Muscle layer of colon (tissue), 2 donors: ENCODE data around the gene TLCD4.

Experiments
- H3K27ac ChIP-seq: one replicate; pipeline ENCODE4 v1.7.0; 2013; ENCODE audit warnings: low read depth, mild to moderate bottlenecking, low read length, moderate library complexity
- H3K27me3 ChIP-seq, 2 donors: one replicate each; pipeline ENCODE4 v1.7.0; 2013; ENCODE audit warnings: low read length in 2 of 2, mild to moderate bottlenecking in 2 of 2; ENCODE audit not compliant: insufficient read depth in 2 of 2, control insufficient read depth in 1 of 2
- H3K36me3 ChIP-seq: one replicate; pipeline ENCODE4 v1.7.0; 2013; ENCODE audit warnings: mild to moderate bottlenecking, low read length; ENCODE audit not compliant: insufficient read depth
- H3K4me1 ChIP-seq: one replicate; pipeline ENCODE4 v1.7.0; 2013; ENCODE audit warnings: mild to moderate bottlenecking, low read length; ENCODE audit not compliant: insufficient read depth
- H3K4me3 ChIP-seq, 2 donors: one replicate each; pipeline ENCODE4 v1.7.0; 2013; ENCODE audit warnings: low read length in 2 of 2, low read depth in 1 of 2, mild to moderate bottlenecking in 1 of 2, moderate library complexity in 1 of 2
- H3K9ac ChIP-seq: one replicate; pipeline ENCODE4 v1.7.0; 2013; ENCODE audit warnings: low read length
- H3K9me3 ChIP-seq: one replicate; pipeline ENCODE4 v1.7.0; 2013; ENCODE audit warnings: mild to moderate bottlenecking, low read length
- donor health status: abdominal sarcoma.
- donor health status: Adenocarcinoma of cecum.

Gene TLCD4

GRCh38 chr1:95097426-95097825, 19.7 kb upstream of the TLCD4 start:
- no peak overlapping the region for H3K9ac ChIP-seq
- H3K9me3 ChIP-seq = no peaks in the 10 kb centered on the region
- H3K27me3 ChIP-seq = no peaks in the 10 kb centered on the region
- H3K27ac ChIP-seq = no peak overlapping the region
- no peaks in the 10 kb centered on the region for H3K36me3 ChIP-seq
- H3K4me3 ChIP-seq = no peak overlapping the region
- no peaks in the 10 kb centered on the region for H3K4me1 ChIP-seq

GRCh38 chr1:95098196-95098595, 19.0 kb upstream of the TLCD4 start:
- Histone ChIP-seq H3K4me1 (no peaks in the 10 kb centered on the region), H3K36me3 (no peaks in the 10 kb centered on the region), H3K4me3 (no peak overlapping the region), H3K9me3 (no peaks in the 10 kb centered on the region), H3K27ac (no peak overlapping the region), H3K9ac (no peak overlapping the region), H3K27me3 (no peaks in the 10 kb centered on the region)

- no peaks in the 10 kb centered on the region for H3K4me1 ChIP-seq
Measured at GRCh38 chr1:95108792-95109191, 8.4 kb upstream of the TLCD4 start.

GRCh38 chr1:95111014-95111413, 6.1 kb upstream of the TLCD4 start:
- Histone ChIP-seq H3K4me3 (no peak overlapping the region), H3K9me3 (no peaks in the 10 kb centered on the region), H3K4me1 (no peaks in the 10 kb centered on the region), H3K36me3 (no peaks in the 10 kb centered on the region), H3K27me3 (peaks cover 0 to 4% of the 10 kb centered on the region in 2 donors), H3K9ac (no peak overlapping the region), H3K27ac (no peak overlapping the region)

More at GRCh38 chr1:95108792-95109191, 8.4 kb upstream of the TLCD4 start:
- H3K4me3 ChIP-seq = no peak overlapping the region
- H3K9ac ChIP-seq = no peak overlapping the region
- H3K9me3 ChIP-seq = no peaks in the 10 kb centered on the region
- H3K36me3 ChIP-seq = no peaks in the 10 kb centered on the region
- H3K27me3 ChIP-seq = peaks cover 0 to 4% of the 10 kb centered on the region in 2 donors
- H3K27ac ChIP-seq = no peak overlapping the region

- Histone ChIP-seq H3K36me3 (no peaks in the 10 kb centered on the region), H3K4me3 (no peak overlapping the region), H3K9ac (no peak overlapping the region), H3K4me1 (peaks cover 12% of the 10 kb centered on the region), H3K27ac (no peak overlapping the region), H3K27me3 (peaks cover 0 to 4% of the 10 kb centered on the region in 2 donors), H3K9me3 (no peaks in the 10 kb centered on the region)
Measured at GRCh38 chr1:95113684-95114083, 3.5 kb upstream of the TLCD4 start.

- Histone ChIP-seq H3K4me3 (no peak overlapping the region), H3K9ac (no peak overlapping the region), H3K36me3 (no peaks in the 10 kb centered on the region), H3K9me3 (no peaks in the 10 kb centered on the region), H3K4me1 (peaks cover 12% of the 10 kb centered on the region), H3K27ac (no peak overlapping the region), H3K27me3 (peaks cover 0 to 4% of the 10 kb centered on the region in 2 donors)
Measured at GRCh38 chr1:95115708-95116137, 1.4 kb upstream of the TLCD4 start.

- Histone ChIP-seq H3K27ac (peak overlapping the region; percentile 32), H3K4me3 (peak overlapping the region; percentile 82 to 89), H3K9ac (peak overlapping the region; percentile 64), H3K4me1 (peaks cover 12% of the 10 kb centered on the region), H3K27me3 (peaks cover 0 to under 1% of the 10 kb centered on the region in 2 donors), H3K36me3 (no peaks in the 10 kb centered on the region), H3K9me3 (no peaks in the 10 kb centered on the region)
Measured at GRCh38 chr1:95116580-95117206, 462 bp upstream of the TLCD4 start.

- Histone ChIP-seq H3K4me1 (peaks cover 12% of the 10 kb centered on the region), H3K9me3 (no peaks in the 10 kb centered on the region), H3K36me3 (no peaks in the 10 kb centered on the region), H3K9ac (peak overlapping the region; percentile 28), H3K27me3 (no peaks in the 10 kb centered on the region), H3K4me3 (peak overlapping the region; percentile 82 to 89), H3K27ac (peak overlapping the region; percentile 7)
Measured at GRCh38 chr1:95118067-95118499, 928 bp downstream of the TLCD4 start.

GRCh38 chr1:95118710-95119109, 1.6 kb downstream of the TLCD4 start:
- peaks cover 12% of the 10 kb centered on the region for H3K4me1 ChIP-seq
- no peaks in the 10 kb centered on the region for H3K9me3 ChIP-seq
- no peak overlapping the region for H3K27ac ChIP-seq
- no peak overlapping the region for H3K4me3 ChIP-seq
- H3K27me3 ChIP-seq = no peaks in the 10 kb centered on the region
- H3K36me3 ChIP-seq = no peaks in the 10 kb centered on the region
- no peak overlapping the region for H3K9ac ChIP-seq

- H3K4me1 ChIP-seq = peaks cover 12% of the 10 kb centered on the region
- H3K36me3 ChIP-seq = no peaks in the 10 kb centered on the region
- no peak overlapping the region for H3K4me3 ChIP-seq
- no peak overlapping the region for H3K27ac ChIP-seq
- no peaks in the 10 kb centered on the region for H3K27me3 ChIP-seq
- H3K9ac ChIP-seq = no peak overlapping the region
- no peaks in the 10 kb centered on the region for H3K9me3 ChIP-seq
Measured at GRCh38 chr1:95119273-95119672, 2.1 kb downstream of the TLCD4 start.

GRCh38 chr1:95122151-95122697, 5.1 kb downstream of the TLCD4 start:
- Histone ChIP-seq H3K9me3 (no peaks in the 10 kb centered on the region), H3K4me1 (peaks cover 5% of the 10 kb centered on the region), H3K27me3 (no peaks in the 10 kb centered on the region), H3K27ac (no peak overlapping the region), H3K36me3 (no peaks in the 10 kb centered on the region), H3K9ac (no peak overlapping the region), H3K4me3 (no peak overlapping the region)

- H3K4me1 ChIP-seq = no peaks in the 10 kb centered on the region
- no peak overlapping the region for H3K27ac ChIP-seq
- no peak overlapping the region for H3K9ac ChIP-seq
- no peak overlapping the region for H3K4me3 ChIP-seq
- no peaks in the 10 kb centered on the region for H3K36me3 ChIP-seq
- H3K9me3 ChIP-seq = no peaks in the 10 kb centered on the region
- no peaks in the 10 kb centered on the region for H3K27me3 ChIP-seq
Measured at GRCh38 chr1:95124342-95124741, 7.2 kb downstream of the TLCD4 start.
